IPS-15b (cell line): ENCODE measurements around the gene TBCK.
"Not testable (repeated sequence)": the region's sequence is repeated elsewhere in the genome, so short reads cannot be mapped to it uniquely, and the experiment has no call there.

ENCODE experiments used
- H3K27me3 ChIP-seq: one replicate; pipeline ENCODE4 v1.6.1; 2013; ENCODE audit warnings: low read length; ENCODE audit not compliant: control insufficient read depth, insufficient read depth
- H3K36me3 ChIP-seq: one replicate; pipeline ENCODE4 v1.6.1; 2013; ENCODE audit warnings: low read length; ENCODE audit not compliant: control insufficient read depth, insufficient read depth
- H3K4me1 ChIP-seq: one replicate; pipeline ENCODE4 v1.6.1; 2013; ENCODE audit warnings: mild to moderate bottlenecking, low read length; ENCODE audit not compliant: control insufficient read depth, insufficient read depth
- H3K4me3 ChIP-seq: one replicate; pipeline ENCODE4 v1.5.1; 2013; ENCODE audit warnings: low read depth, low read length
- H3K9ac ChIP-seq: one replicate; pipeline ENCODE4 v1.6.1; 2013; ENCODE audit warnings: low read depth, mild to moderate bottlenecking, low read length
- H3K9me3 ChIP-seq: one replicate; pipeline ENCODE4 v1.6.1; 2013; ENCODE audit warnings: mild to moderate bottlenecking, low read length; ENCODE audit not compliant: control insufficient read depth, insufficient read depth

Gene TBCK

DNA sequence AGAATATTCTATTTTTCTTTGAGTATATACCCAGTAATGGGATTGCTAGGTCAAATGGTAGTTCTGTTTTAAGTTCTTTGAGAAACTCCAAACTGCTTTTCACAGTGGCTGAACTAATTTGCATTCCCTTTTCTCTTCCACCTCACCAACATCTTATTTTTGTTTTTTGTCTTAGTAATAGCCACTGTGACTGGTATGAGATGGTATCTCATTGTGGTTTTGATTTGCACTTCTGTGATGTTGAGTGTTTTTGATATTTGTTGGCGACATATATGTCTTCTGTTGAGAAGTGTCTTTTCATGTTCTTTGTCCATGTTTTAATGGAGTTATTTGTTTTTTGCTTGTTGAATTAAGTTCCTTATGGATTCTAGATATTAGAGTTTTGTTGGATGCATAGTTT is 24.8 kb upstream of the TBCK start:
- Histone ChIP-seq H3K27me3 (no peaks in the 10 kb centered on the region), H3K9ac (no peak overlapping the region), H3K4me3 (no peak overlapping the region), H3K36me3 (peaks cover 14% of the 10 kb centered on the region), H3K4me1 (no peaks in the 10 kb centered on the region), H3K9me3 (no peaks in the 10 kb centered on the region)

GRCh38 chr4:106339431-106339830 is 23.4 kb upstream of the TBCK start:
- no peak overlapping the region for H3K4me3 ChIP-seq
- no peaks in the 10 kb centered on the region for H3K27me3 ChIP-seq
- H3K9ac ChIP-seq = no peak overlapping the region
- H3K9me3 ChIP-seq = no peaks in the 10 kb centered on the region
- H3K36me3 ChIP-seq = peaks cover 14% of the 10 kb centered on the region
- no peaks in the 10 kb centered on the region for H3K4me1 ChIP-seq

GRCh38 chr4:106338671-106339070 is 22.7 kb upstream of the TBCK start:
- peaks cover 14% of the 10 kb centered on the region for H3K36me3 ChIP-seq
- H3K4me3 ChIP-seq = no peak overlapping the region
- no peaks in the 10 kb centered on the region for H3K4me1 ChIP-seq
- H3K9ac ChIP-seq = no peak overlapping the region
- no peaks in the 10 kb centered on the region for H3K27me3 ChIP-seq
- H3K9me3 ChIP-seq = no peaks in the 10 kb centered on the region

GRCh38 chr4:106337916-106338315 is 21.9 kb upstream of the TBCK start:
- H3K36me3 ChIP-seq = peaks cover 14% of the 10 kb centered on the region
- no peaks in the 10 kb centered on the region for H3K4me1 ChIP-seq
- no peak overlapping the region for H3K9ac ChIP-seq
- no peaks in the 10 kb centered on the region for H3K27me3 ChIP-seq
- H3K9me3 ChIP-seq = no peaks in the 10 kb centered on the region
- no peak overlapping the region for H3K4me3 ChIP-seq

DNA sequence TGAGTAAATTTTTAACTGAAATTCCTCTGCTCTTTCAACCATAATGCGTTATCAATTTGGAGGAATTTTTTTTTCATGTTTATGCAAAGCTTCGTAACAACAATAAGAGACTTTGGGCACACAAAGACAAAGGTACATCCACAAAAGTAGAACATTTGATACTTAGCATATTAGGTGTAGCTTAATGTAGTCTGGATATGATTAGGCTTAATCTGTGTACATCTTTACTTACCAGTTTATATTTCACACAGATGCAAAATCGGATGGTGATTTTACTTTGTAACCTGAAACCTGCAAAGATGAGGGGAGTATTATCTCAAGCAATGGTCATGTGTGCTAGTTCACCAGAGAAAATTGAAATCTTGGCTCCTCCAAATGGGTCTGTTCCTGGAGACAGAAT is 20.6 kb upstream of the TBCK start:
- H3K4me3 ChIP-seq = no peak overlapping the region
- no peaks in the 10 kb centered on the region for H3K27me3 ChIP-seq
- no peaks in the 10 kb centered on the region for H3K9me3 ChIP-seq
- peaks cover 16% of the 10 kb centered on the region for H3K36me3 ChIP-seq
- no peak overlapping the region for H3K9ac ChIP-seq
- no peaks in the 10 kb centered on the region for H3K4me1 ChIP-seq

- Histone ChIP-seq H3K36me3 (peaks cover 17% of the 10 kb centered on the region), H3K4me1 (no peaks in the 10 kb centered on the region), H3K4me3 (no peak overlapping the region), H3K9me3 (no peaks in the 10 kb centered on the region), H3K27me3 (no peaks in the 10 kb centered on the region), H3K9ac (no peak overlapping the region)
Observed at GRCh38 chr4:106334741-106335470, 18.9 kb upstream of the TBCK start.

DNA sequence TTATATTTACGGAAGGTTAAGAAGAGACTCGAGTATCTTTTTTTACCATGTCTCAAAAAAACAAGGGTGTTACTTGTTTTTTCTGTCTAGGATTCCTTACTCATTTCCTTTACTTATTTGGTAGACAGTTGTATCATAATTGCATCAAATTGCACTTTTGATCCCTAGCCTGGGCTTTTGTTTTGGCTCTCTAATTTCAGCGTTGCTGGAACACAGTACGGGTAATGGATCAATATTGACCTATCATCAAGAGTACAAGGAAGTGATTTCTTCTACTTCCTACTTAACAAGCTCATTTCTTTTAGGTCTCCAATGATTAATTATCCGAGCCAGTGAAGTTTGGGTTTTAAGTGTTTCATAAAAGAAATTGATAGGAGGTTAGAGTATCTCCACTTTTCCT is 17.2 kb upstream of the TBCK start:
- Histone ChIP-seq H3K36me3 (peaks cover 12% of the 10 kb centered on the region), H3K9ac (no peak overlapping the region), H3K9me3 (no peaks in the 10 kb centered on the region), H3K27me3 (no peaks in the 10 kb centered on the region), H3K4me3 (no peak overlapping the region), H3K4me1 (no peaks in the 10 kb centered on the region)

DNA sequence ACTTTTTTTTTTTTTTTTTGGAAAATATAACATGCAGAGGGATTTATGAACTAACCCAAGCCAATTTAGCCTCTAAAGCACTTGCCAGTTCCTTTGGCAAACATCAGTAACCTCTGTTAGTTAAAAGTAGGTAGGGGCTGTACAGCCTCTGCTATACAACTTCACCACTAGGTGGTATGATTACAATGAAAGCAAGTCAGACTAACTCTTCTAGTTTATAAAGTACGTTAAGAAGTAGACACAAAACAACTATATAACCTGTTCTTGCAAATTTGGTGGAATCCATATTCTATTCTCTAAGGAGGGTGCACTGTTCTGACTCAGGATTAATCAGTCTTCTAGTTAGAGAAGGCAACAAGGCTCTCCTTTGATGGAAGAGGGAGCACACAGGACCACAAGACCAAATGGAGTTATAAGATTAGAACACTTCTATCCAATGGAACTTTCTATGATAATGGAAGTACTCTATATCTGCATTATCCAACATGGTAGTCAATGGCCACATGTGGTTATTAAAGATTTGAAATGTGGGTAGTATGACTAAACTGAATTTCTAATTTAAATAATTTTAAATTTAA is 13.1 kb upstream of the TBCK start:
- H3K36me3 ChIP-seq = peaks cover 4% of the 10 kb centered on the region

DNA sequence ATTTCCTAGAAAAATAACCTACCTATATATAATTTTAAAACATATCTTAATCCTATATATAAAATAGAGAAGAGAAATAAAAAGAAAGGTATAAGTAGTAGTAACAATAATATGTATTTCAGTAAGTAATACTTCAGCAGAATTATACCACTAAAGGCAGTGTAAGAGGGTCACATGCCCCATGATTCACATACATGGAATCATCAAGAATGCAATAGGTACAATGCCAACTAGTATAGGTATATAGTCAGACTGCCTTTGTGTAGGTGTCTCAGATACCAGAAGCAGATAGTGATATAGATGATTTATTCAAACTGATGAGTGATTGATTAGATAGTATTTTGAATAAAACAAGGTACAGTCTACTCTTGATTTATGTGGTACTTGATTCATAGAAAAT is 9.8 kb upstream of the TBCK start:
- no peaks in the 10 kb centered on the region for H3K36me3 ChIP-seq
- H3K4me3 ChIP-seq = no peak overlapping the region
- no peaks in the 10 kb centered on the region for H3K9me3 ChIP-seq
- no peaks in the 10 kb centered on the region for H3K27me3 ChIP-seq
- no peak overlapping the region for H3K9ac ChIP-seq
- peaks cover 4% of the 10 kb centered on the region for H3K4me1 ChIP-seq

More for the DNA sequence above, 13.1 kb upstream of the TBCK start:
- Histone ChIP-seq H3K4me1 (no peaks in the 10 kb centered on the region), H3K9me3 (no peaks in the 10 kb centered on the region), H3K27me3 (no peaks in the 10 kb centered on the region), H3K9ac (no peak overlapping the region), H3K4me3 (no peak overlapping the region)

DNA sequence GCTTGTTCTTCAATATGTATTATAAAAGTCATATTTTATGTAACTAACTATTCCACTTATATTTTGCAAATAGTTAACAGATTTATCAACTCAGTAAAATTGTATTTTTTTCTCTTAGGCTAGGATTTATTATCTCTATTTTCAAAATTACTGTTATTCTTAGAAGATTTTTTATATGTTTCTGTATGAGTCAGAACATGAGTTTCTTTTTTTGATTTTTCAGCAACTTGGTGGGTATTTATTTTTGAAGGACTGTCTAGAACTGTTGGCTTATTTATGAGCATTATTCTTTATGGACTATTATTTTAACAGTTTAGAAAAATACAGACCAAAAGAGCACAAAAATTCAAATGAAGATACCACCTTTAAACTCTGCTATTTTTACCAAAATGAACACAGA is 7.1 kb upstream of the TBCK start:
- H3K4me1 ChIP-seq = peaks cover 4% of the 10 kb centered on the region
- H3K9ac ChIP-seq = no peak overlapping the region
- no peaks in the 10 kb centered on the region for H3K9me3 ChIP-seq
- H3K27me3 ChIP-seq = no peaks in the 10 kb centered on the region
- no peaks in the 10 kb centered on the region for H3K36me3 ChIP-seq
- H3K4me3 ChIP-seq = no peak overlapping the region

DNA sequence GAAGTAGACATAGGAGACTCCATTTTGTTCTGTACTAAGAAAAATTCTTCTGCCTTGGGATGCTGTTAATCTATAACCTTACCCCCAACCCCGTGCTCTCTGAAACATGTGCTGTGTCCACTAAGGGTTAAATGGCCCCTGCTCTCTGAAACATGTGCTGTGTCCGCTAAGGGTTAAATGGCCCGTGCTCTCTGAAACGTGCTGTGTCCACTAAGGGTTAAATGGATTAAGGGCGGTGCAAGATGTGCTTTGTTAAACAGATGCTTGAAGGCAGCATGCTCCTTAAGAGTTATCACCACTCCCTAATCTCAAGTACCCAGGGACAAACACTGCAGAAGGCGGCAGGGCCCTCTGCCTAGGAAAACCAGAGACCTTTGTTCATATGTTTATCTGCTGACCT is 5.8 kb upstream of the TBCK start:
- not testable (repeated sequence) for H3K9ac ChIP-seq, H3K4me3 ChIP-seq, H3K36me3 ChIP-seq, H3K4me1 ChIP-seq, H3K9me3 ChIP-seq, H3K27me3 ChIP-seq

- H3K27me3 ChIP-seq, H3K4me3 ChIP-seq, H3K9me3 ChIP-seq, H3K4me1 ChIP-seq, H3K9ac ChIP-seq, H3K36me3 ChIP-seq: not testable (repeated sequence)
Observed at GRCh38 chr4:106321168-106321567, 5.2 kb upstream of the TBCK start.
